Stimulated activated CD4-positive, alpha-beta T cell treated with anti-CD3 and anti-CD28 coated beads, Interleukin-12 subunit alpha, Interleukin-12 subunit beta, amount 100 ng/mL, for 48 hours (primary cell): ENCODE results near the gene TPRG1.

Experiments used
- DNase-seq, 3 donors: peaks; one replicate each; pipeline ENCODE4 v3.0.0-alpha.2; 2020; ENCODE audit warnings: low read depth in 2 of 3, low spot score in 1 of 3

The TPRG1 gene

GRCh38 chr3:189276444-189277219 is 104.9 kb downstream of the TPRG1 start:
- no peak for DNase-seq

GRCh38 chr3:189277711-189278110 is 105.9 kb downstream of the TPRG1 start:
- DNase-seq, result no peak

DNA sequence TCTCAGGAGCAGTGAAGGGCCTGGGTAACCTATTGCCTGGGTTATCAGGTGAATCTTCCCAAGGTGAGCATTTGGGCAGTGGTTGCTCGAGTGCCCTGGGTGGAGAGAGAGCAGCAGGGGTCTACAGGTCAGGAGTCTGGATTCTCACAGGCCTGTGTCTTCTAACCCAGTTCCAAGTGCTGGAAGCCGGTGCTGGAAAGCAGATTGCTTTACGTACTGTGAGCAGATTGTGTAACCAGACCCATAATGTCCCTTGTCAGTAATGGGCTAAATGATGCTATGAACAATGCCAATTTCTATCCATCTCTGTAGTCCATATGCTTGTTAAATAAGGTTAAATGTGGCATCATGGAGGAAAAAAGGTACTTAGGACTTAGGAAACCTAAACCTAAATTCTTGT is 106.5 kb downstream of the TPRG1 start:
- no peak for DNase-seq

DNA sequence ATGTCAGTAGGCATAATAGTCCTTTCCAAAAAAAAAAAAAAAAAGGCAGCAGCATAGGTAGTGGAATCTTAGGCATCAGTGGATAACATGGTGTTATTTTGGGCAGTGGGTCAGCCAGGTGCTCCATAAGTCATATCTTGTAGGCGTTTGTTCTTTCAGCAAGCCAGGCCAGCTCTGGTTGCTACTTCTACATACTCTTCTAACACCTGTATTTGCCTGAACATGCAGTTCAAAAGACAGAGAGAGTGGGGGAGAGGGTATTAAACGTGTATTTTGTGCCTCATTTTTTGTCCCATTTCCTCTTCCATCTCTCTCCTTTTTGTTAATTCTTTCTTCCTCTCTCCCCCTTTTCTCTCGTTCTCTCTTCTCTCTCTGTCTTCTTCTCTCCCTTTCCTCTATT is 110.4 kb downstream of the TPRG1 start:
- DNase-seq, result no peak

GRCh38 chr3:189282741-189283140 is 111.0 kb downstream of the TPRG1 start:
- DNase-seq, result no peak

- DNase-seq, result no peak
Observed at GRCh38 chr3:189286188-189286587, 114.4 kb downstream of the TPRG1 start.

DNA sequence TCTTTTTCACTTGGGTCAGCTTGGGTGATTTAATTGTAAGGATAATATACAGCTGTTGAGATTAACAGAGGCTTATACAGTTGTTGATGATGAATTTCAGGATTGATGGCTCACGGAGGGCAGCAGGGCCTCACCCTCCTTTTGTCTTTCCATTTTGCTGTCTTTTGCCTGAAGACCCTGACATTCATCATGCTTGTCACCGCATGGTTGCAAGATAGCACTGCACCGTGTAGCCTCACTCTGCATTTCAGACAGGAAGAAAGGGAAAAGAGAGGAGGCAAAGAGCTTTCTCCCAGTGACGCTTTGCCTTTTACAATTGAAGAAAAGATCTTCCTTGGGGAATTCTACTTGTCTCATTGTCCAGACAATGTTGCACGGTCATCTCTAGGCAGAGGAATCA is 115.1 kb downstream of the TPRG1 start:
- no peak for DNase-seq

DNA sequence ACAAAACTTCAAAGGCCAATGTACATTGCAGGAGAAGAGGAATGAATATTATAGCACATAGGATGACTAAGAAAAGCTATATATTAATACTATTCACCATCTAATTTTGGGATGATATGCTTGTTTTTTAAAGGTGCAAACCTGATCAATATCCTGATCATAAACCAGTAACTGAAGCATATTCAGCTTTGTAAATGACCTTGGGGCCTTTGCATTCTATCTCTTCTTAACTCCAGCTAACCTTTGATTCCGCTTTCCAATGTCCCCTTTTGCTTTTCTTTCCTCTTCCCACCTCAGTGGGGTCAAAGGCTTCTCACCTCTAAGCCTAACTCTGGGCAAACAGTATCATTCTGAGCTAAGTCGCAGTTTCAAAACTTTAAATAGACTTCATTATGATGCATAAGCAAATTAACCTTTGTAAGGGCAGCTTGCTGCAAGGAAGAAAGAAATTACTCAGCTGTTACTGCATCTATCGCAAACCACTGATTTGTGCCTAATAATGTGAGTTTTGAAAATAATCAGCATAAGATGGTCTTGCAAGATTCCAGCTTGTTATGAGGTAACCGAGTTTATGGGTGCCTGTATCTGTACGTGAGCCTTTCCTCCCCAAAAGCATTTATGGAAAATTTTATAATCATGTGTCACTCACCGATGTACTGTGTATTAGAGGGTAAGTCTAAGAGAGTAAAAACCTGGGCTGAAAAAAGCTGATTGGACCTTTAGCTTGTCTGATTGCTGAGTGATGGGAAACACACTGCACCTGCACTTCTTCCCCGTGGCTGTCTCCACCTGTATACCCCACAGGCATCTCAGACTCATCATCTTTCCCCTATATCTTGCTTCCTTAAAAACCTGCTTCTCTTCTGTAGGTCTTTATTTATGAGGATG is 116.8 kb downstream of the TPRG1 start:
- no peak for DNase-seq

GRCh38 chr3:189289251-189289650 is 117.5 kb downstream of the TPRG1 start:
- no peak for DNase-seq

DNA sequence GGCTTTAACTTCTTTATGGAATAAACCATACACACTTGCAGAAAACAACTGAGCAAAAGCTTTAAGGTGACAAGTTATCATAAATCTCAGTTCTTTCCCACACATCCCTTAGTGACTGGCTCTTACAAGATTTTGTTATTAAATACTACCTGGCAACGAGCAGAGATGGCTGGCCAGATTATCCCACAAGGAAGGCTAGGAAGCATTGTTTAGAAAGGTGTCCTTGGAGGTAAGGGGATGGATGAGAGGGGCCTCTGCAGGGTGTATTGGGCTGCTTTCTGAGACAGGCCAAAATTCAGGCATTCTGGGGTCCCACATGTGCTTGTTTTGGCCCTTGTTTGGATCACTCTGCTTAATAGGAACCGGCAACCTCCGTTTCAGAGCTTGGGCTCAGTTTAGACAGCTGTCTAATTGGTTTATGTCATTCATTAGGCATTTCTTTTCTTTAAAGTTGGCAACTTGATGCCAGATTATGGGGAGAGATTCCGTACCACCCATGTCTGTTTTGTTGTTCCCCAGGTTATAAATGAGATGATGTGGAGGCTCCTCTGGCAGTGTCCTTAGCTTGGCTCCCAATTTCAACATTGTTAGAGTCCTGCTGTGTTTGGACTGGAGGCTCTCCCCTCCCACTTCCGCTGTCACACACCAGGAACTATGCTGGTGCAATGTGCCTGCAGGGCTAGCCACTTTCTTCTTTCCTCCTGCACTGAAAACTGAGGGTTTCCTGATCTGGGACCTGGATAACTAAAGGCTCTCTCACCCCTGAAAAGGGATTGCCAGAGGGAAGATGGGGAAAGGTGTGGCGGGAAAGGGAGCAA is 121.1 kb downstream of the TPRG1 start:
- no peak for DNase-seq

DNA sequence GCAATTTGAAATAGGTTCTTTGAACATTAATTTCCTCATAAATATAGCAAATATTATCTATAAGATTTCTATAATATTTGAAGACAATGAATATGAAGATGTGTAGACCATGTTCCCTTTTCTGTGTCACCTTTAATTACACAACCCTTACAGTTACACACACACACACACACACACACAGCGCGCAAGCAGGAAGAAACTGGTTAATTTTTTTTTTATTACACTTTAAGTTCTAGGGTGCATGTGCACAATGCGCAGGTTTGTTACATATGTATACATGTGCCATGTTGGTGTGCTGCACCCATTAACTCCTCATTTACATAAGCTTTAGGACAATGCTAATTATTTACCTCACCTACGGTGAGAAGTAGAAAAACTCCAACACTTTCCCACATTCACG is 122.9 kb downstream of the TPRG1 start:
- DNase-seq, result no peak

DNA sequence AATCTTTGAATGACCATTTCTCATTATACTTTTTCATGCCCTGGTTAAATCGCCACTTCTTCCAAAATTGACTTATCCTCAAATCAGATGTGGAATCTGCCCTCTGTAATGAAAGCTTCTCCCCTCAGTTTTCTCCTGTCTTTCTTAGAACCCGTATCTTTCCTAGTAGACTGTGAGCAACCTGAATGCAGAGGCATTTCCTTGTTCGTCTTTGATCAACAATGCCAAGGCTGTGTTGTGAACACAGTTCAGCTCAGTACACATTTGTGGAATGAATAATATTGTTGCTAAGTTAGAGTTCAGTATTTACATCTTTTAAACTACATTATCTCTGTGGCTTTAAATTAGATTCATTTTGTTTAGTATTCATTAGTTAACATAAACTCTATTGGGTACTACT is 123.3 kb downstream of the TPRG1 start:
- no peak for DNase-seq

GRCh38 chr3:189297932-189298331 is 126.2 kb downstream of the TPRG1 start:
- DNase-seq, result no peak

DNA sequence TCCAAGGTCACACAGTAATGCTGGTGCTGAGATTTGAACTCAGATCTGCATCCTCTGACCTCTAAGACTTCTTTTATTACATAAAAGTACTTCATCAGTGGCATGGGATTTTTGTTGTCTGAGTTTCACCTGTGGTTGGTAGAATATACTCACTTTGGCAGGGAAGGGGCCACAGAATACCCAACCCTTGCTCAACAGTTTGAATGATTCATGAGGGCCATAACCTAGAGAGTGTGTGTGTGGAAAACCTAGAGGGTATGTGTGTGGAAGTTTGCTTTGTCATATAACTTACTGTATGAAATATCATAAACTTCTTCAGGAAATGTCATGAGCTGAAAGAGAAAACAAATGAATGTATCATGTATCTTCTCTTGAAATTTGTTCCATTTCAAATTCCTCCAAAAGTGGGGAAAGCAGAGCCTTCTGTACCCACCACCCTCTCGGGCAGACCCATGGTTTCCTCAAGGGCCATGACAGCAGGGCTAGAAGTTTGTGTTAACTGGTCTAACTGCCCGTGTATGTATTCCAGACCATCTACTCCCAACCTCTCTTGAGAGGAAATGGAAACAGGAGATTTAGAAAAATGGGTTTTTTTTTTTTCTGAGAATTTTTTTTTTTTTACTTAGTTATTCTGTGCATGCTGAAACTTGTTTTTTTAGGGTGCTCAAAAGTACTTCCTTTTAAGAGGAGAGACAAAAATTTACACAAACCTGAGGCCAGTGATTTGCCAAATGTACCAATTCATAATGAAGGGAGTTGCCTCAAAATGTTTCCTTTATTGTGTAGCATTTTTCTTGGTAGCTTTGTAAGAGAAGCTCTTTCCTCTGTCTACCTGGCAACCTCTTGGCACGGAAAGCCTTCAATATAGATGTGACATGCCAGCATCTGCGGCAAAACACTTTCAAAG is 127.0 kb downstream of the TPRG1 start:
- DNase-seq, result no peak

DNA sequence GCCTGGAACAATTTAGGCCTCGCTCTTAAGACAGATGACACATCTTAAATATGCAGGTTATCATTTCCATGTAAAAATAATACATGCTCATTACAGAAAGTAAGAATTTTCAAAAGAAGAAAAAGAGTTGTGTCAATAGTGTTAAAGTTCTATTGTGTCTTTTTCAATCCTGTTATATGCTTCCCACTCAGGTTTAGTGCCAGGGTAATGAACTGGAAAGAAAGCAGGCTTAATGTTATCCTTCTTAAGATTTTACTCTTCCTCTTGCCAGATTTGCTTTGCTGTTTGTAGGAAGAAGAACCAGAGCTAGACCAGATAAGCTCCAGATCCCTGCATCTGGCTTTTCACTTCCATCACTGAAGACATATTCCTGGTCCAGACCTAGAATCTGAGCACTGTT is 128.6 kb downstream of the TPRG1 start:
- DNase-seq, result no peak

DNA sequence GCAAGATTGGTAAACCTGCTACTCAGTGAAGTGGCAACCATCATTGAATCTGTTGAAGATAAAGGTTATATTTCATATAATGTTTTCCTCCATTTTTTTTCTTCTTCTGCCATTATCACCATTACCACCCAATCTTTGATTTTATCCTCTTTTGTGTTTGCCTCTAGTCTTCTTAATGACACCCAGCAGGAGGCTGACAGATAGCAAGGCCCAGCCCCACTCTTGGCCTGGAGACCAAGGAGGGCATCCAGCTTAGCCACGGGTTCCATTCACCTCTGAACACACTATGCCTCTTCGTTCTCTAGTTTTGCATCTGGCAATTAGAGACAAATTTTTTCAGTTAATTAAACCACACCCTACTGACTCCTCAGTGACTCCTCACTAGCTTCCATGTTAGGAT is 129.7 kb downstream of the TPRG1 start:
- DNase-seq, result no peak

DNA sequence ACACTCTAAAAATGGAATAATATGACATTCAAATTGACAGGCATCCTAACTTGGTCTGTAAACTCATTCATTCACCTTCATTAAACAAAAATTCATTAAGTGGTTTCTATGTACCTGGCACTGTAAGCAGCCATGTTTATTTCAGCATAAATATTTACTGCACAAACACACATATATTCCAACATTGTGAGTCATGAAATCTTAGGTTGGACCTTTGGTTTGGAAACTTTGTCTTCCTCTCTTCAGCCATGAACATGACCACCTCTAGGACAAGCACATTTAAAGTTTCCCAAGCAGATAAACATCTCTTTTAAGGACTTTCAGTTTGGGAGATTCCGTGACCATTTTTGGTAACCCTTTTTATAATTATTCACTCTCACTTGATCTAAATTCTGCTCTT is 131.8 kb downstream of the TPRG1 start:
- no peak for DNase-seq

- no peak for DNase-seq
Observed at GRCh38 chr3:189304465-189305351, 132.9 kb downstream of the TPRG1 start.

DNA sequence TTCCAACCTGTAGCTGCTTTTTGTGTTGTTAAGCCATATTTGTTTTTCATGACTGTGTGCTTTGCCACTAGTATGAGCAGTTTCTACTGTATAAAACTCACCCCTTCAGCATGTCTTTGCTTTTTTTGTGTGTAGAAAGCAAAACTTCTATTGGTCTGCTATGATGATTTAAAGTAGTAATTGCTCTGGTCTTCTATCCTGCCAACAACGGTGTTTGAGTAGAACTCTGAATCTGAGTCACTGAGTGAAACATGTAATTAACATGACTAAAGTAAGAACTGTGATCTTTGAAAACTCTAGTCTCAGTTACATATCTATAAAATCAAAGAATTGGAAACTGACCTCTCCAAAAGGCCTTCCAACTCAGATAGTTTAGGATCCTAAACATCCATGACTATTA is 133.6 kb downstream of the TPRG1 start:
- DNase-seq, result no peak

DNA sequence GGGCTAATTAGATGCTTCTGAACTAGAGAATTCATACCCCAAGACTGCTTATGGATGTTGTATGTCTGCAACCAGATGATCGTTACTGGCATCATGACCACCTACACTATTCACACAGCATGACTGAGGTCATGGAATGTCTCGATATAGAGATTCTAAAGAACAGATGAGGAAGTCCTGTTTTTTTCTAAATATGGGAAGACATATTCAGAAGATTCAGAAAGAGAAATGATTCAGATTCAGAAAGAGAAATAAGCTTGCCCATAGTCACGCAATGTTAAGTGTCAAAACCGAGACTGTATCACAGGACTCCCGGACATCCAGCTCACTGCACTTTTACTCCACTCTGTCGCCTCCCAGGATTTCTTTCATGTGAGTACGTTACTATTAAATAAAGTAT is 136.2 kb downstream of the TPRG1 start:
- no peak for DNase-seq
